ENCODE measurements around the gene ANKLE1.

DNA sequence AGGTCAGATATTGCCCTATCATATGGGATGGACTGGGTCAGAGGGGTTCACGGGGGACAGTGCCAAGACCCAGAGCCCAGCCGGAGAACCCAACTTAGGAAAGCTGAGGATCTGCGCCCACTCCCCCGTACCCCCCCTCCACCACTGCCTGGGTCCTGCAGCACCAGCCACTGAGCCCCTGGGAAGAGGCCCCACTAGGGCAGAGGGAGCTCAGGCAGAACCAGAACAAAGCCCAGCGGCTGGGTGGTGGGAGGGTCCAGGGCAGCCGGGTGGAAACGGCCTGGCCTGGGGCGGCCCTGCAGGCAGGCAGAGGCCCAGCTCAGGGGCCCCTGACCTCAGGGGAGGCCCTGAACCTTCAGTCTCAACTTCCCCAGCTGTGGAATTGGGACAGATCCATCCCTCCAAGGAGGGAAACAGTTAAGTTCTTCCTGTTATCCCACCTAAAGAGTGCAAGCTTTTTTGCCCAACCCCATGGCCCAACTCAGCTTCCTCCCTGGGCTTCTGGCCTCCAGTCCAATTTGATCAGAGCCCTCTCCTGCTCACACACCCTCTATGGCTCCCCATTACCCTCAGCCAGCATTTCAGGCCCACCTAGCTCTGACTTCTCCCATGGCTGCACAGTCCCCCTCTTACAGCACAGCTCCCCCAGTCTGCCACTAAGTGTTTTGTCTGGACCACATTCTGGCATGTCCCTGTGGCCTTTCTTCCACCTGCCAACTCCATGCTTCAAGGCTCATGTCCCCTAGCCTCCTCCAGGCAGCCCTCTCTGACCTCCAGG, 39.1 kb upstream of the ANKLE1 start:
- TF ChIP-seq CTCF (IDR thresholded peaks at IDR 0.05 in 2 of 3, conservative IDR thresholded peaks at IDR 0.05 in 1 of 3; ENCODE audit: control insufficient read depth in 2 of 3, extremely low read depth in 1 of 3, insufficient read depth in 1 of 3, low read depth in 3 of 3, low read length in 3 of 3) (no peak), STAT3 (IDR thresholded peaks at IDR 0.05; ENCODE audit: low read depth, low read length) (no peak), ZNF384 (IDR thresholded peaks at IDR 0.05; ENCODE audit: borderline replicate concordance, low read depth, low read length) (no peak)

All from GM12878 (cell line).